CD4-positive, alpha-beta memory T cell (primary cell): ENCODE data around the gene RTL10. TPM values are rescaled to one million over a fixed set of nuclear protein-coding genes. Genes with fewer than 3 reads are reported as not detected.

Source experiments
- polyA plus RNA-seq, 2 donors: library from polyadenylated mRNA; unstranded; fragments of 300-500 nt; fragmentation: Illumina TruSeq; gene quantifications; one replicate each; pipeline ENCODE4 v1.2.3, GENCODE V29; 2021
- total RNA-seq, 2 experiments: library from RNA; stranded (reverse); gene quantifications; one replicate each; pipeline ENCODE4 v1.2.3, GENCODE V29; 2021

RTL10 gene
- total and polyA plus RNA-seq, 4 experiments from 2014 or later, result 4.3 to 27.6 (median 20.0) TPM

Other genes with a start within 250 kb of the RTL10 start
- gene SEPTIN5, start 140.4 kb downstream of the RTL10 start, total RNA-seq, result not detected
- not detected for gene SEPTIN5, start 140.4 kb downstream of the RTL10 start, polyA plus RNA-seq
- gene GP1BB, start 131.3 kb downstream of the RTL10 start, total RNA-seq, result not detected
- not detected for gene GP1BB, start 131.3 kb downstream of the RTL10 start, polyA plus RNA-seq
- not detected for gene TBX1, start 94.1 kb downstream of the RTL10 start, total RNA-seq
- gene TBX1, start 94.1 kb downstream of the RTL10 start, polyA plus RNA-seq, result not detected
- 1 to 10 TPM; 7.9 to 8.7 TPM for gene GNB1L, start within 50 bp of the RTL10 start, total RNA-seq
- 10 to 100 TPM; 12.7 to 14.6 TPM for gene GNB1L, start within 50 bp of the RTL10 start, polyA plus RNA-seq
- 10 to 100 TPM; 36.8 to 39.2 TPM for gene COMT, start 86.9 kb upstream of the RTL10 start, total RNA-seq
- 10 to 100 TPM; 93.1 to 93.9 TPM for gene COMT, start 86.9 kb upstream of the RTL10 start, polyA plus RNA-seq
- gene TXNRD2, start 86.9 kb upstream of the RTL10 start, total RNA-seq, result 10 to 100 TPM; 34.2 to 35.9 TPM
- gene TXNRD2, start 86.9 kb upstream of the RTL10 start, polyA plus RNA-seq, result 10 to 100 TPM in 1 of 2 donors, 1 to 10 TPM in 1; 8.5 to 11.2 TPM
- 1 to 10 TPM; 3.5 to 4.2 TPM for gene ARVCF, start 161.9 kb upstream of the RTL10 start, total RNA-seq
- gene ARVCF, start 161.9 kb upstream of the RTL10 start, polyA plus RNA-seq, result under 1 TPM in 1 of 2 donors, not detected in 1; 0.28 TPM
- 10 to 100 TPM; 50.6 to 51.5 TPM for gene TANGO2, start 166.2 kb upstream of the RTL10 start, total RNA-seq
- gene TANGO2, start 166.2 kb upstream of the RTL10 start, polyA plus RNA-seq, result 10 to 100 TPM; 40.9 to 43.9 TPM
- 10 to 100 TPM; 47.6 to 48.2 TPM for gene DGCR8, start 225.4 kb upstream of the RTL10 start, total RNA-seq
- 1 to 10 TPM; 2.2 to 5.1 TPM for gene DGCR8, start 225.4 kb upstream of the RTL10 start, polyA plus RNA-seq